NCI-H524 (cell line): ENCODE measurements around the gene STPG4.
A peak's percentile ranks its signal among the peaks of the same experiment; 100 is the strongest.

Source experiments
- DNase-seq, 2 experiments: peaks; one replicate each; lab custom pipeline; 2025; lab: John Stamatoyannopoulos, UW

The STPG4 gene

DNA sequence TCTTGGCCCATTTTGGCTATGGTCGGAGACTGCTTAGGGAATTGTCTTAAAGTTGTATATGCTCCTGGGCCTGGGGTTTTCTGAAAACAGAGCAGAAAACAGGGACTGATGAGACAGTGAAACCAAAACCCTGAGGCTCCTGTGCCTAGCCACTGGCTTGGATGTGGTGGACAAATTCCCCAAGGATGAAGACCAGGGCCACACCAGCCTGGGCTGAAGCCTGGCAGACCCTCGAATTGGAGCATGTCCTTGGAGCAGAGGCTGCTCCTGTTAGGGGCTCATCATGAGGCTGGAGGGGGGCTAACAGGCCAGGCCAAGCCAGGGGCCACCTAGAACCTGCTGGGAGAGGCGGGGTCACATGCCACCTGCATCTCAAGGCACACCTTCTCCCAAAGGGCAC, 68.1 kb downstream of the STPG4 start:
- no peak for DNase-seq

GRCh38 chr2:47086571-47086970, 68.5 kb downstream of the STPG4 start:
- no peak for DNase-seq

- no peak for DNase-seq
Observed at GRCh38 chr2:47086054-47086471, 69.0 kb downstream of the STPG4 start.

- no peak for DNase-seq
Observed at GRCh38 chr2:47083886-47084687, 71.0 kb downstream of the STPG4 start.

DNA sequence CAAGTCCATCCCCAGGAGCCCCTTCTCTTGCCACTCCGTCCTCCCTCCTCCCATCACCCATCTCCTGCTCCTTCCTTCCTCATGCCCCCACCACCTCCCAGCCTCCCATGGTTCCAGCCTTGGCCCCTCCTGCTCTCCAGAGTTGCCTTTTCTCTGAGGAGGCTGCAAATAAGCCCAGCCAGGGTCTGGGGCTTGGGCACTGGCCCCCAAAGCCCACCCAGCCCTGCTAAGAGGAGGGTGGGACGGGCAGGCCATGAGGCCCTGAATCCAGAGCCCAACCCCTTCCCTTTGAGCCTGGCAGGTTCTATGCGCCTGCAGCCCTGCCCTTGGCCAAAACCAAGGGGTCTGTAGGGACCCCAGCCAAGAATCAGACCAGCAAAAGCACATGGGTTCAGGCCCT, 71.6 kb downstream of the STPG4 start:
- no peak for DNase-seq

GRCh38 chr2:47083005-47083404, 72.1 kb downstream of the STPG4 start:
- DNase-seq: no peak

- DNase-seq: no peak
Observed at GRCh38 chr2:47080888-47081301, 74.2 kb downstream of the STPG4 start.

DNA sequence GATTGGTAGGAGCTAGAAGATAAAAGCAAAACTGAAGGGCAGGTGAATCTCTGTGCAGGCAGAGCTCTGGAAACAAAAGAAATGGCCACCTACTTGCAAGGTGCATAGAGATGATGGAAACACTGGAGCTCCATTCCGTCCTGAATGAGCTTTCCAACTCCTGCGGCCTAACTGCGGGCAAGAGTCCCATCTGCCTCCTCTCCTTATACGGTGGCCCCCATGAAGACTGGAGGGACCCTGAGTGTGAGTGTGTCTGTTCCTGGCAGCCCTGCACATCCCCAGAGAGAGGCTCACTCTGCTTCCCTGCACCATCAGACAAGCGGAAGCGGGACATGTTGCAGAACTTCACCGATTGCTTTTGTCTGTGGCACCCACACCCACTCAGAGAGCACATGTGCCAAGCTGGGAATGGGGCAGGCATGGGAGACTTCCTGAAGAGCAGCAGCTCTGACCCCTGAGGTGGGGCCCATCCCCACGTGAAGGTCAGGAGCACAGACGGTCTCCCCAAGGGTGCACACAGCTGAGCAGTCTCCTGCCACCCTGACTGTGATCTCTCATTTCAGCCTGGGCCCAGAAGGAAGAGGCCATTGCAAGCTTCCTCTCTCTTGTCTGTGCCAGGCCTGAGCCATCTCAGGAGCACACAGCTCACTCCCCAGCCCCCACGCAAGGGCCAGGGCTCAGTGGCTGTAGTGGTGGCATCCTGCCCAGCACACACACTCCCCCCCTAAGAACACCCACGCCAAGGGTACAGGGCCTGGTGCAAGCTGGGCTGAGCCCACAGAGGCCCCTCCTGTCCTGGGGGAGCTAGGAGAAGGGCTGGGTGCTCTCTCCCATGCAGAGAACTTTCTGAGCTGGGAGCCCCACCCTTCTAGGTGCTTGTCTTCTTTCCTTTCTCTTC, 75.3 kb downstream of the STPG4 start:
- no peak for DNase-seq

- DNase-seq: no peak
Observed at GRCh38 chr2:47078541-47079482, 76.3 kb downstream of the STPG4 start.

DNA sequence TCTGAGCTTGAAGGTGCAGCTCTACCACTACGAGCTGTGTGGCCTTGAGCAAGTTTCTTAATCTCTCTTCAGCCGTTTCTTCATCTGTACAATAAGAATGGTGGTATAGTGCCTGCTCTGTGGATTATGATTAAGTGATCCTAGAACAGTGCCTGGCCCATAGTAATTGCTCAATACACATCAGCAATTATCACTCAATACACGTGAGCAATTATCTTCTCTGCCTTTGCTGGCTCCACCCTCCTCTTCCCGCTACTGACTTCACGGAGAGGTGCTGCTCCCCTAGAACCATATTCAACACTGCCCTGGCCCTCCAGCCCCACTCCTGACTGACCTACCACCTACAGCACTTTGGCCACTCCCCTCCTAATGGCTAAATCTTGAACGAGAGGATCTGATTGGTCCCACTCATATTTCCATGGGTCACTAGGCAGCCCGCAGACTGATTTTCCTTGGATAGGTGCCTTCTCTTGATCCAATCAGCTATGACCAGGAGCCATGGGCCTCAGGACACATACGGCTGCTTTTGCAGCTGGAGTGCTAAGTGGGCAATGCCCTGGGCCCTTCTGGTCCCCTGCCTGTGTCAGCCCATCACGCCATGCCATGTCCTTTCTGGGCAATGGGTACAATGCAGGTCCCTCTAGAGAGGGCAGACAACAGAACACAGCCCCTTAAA, 77.5 kb downstream of the STPG4 start:
- DNase-seq: no peak

DNA sequence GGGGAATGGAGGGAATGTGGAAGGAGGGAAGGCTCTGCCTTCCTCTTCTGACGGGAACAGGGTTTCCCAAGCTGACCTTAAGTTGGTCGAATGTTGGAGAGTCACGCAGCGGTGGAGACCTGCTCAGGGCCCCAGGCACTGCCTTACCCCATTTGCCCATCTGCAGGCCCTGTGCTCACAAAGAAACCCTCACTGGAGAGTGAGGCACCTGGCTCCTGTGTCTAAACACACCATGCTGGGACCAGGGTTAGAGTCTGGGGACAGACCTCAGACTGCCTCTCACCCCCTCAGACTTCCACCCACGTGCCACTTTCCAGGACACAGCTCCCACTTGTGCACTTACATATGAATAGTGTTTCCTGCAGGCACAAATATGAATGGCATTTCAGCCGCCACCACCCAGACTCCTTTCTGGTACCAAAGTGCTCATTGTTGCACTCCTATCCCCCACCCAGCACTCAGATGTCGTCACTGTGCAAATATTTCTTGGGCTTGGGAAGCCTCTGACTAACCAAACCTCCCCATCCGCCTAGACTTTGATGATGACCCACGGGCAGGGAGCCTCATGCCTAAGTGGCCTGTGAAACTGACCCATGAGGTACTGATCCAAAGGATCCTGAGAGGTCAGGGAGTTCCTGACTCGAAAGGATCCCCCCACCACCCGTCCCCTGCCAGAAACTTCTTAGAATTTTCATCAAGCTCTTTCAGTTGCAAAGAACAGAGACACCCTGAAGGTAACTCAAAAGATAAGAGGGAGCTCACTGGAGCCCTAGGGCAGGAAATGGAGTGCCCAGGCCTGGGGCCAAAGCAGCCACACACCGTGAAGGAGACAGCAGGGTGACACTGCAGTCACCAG, 78.3 kb downstream of the STPG4 start:
- no peak for DNase-seq

- no peak for DNase-seq
Observed at GRCh38 chr2:47076126-47076506, 79.0 kb downstream of the STPG4 start.

DNA sequence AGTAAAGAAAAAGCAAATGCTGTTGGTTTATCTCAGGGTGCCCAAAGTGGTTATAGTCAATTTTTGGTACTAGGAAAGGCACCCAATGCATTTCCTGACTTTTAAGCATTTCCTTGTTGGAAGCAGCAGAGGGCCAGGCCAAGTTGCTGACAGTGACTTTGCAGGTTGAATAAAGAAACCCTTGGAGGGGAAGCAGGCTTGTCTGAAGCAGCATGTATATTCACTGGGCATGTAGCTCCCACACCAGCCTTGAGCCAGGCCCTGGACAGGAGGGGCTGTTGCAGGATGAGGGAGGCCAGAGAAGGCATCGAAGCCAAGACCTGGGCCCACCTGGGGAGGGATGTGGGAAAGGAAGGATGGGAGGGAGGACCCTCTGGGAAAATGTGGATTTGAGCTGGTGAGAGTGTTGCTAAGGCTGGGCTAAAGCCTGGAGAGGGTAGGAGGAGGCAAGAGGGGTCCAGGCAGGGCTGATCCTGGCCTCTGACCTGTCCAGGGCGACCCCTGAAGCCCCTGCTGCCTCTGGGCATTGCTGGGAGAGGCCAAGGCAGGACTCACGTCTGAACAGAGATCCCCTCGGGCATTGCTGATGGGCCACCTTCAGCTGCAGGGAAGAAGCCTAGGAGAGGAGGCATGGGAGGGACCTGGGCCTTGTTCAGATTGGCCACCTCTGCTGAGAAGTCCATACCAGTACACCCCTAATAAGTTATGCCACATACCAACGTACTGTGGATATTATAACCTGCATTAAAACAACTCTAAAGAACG, 79.6 kb downstream of the STPG4 start:
- DNase-seq: no peak

DNA sequence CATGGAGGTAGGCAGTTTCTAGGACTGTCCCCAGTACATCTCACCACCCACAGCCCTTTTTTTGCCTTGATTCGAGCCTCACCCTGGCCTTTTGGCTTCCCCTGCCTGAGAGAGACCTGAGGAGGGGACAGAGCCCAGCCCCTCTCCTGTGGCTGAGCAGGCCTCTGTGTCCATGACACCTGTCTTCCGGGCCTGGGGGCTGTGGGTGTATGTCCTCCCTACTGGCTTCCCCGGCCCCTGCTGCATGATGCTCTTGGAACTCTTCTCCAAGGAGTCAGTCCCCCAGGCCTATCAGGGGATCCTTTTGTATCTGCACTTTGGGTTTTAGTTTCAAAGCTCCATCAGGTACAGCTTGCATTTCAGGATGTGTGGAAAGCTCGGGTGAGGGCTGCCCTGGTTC, 80.4 kb downstream of the STPG4 start:
- no peak for DNase-seq

GRCh38 chr2:47073641-47074040, 81.5 kb downstream of the STPG4 start:
- DNase-seq: no peak

- no peak for DNase-seq
Observed at GRCh38 chr2:47073217-47073616, 81.9 kb downstream of the STPG4 start.

- DNase-seq: no peak
Observed at GRCh38 chr2:47072728-47073191, 82.3 kb downstream of the STPG4 start.

GRCh38 chr2:47072018-47072691, 83.0 kb downstream of the STPG4 start:
- peak; percentile 92 to 95 for DNase-seq
